Diencephalon (tissue), 1 donor: ENCODE measurements around the gene TMEM255B. TPM values are rescaled to one million over a fixed set of nuclear protein-coding genes. Genes with fewer than 3 reads are reported as not detected.

ENCODE experiments used
- total RNA-seq: library from RNA; depleted of rRNA; stranded (reverse); fragments of >200 nt; gene quantifications from one replicate; pipeline ENCODE4 v1.2.3, GENCODE V29; 2014

Gene TMEM255B
- total RNA-seq: 1.4 TPM

DNA sequence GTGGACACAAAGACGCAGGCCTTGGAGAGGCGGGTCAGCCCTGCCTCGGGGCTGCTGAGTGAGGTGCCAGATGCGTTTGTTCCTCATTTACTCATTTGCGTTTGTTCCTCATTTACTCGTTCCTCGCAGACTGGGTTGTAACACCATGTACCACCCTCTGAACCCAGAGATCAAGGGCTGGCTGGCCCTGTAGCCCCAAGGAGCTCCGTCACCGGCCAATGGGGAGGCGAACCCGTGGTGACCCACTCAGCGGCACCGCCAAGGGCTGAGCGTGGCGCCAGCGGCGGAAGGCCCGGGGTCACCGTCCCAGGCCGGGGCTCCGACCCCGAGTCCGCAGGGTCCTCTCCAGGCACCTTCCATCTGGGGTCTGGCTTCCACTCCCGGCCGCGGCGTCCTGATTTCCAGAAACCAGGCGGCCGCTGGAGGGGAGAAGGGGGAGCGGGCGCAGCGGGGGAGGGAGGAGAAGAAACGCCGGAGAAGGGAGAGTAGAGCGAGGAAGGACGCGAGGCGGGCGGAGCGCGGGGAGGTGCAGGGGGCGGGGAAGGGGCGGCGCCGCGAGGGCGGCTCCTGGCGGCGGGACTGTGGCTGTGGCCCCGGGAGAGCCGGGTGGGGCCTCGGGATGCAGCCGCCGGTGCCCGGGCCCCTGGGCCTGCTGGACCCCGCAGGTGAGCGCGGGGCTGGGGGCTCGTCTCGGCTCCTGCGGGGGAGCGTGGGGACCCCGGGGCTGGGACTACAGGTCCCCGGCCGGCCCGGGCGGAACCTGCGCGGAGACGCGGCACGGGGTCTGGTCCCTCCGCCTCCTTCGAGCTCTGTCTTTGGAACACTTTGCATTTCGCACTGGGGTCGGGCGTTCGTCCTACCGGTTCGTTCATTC is at the start of gene TMEM255B:
TSS of gene TMEM255B (plus strand) at position 576 of the 874 bp plus-strand sequence. CDS start at position 620, 44 bp downstream.

DNA sequence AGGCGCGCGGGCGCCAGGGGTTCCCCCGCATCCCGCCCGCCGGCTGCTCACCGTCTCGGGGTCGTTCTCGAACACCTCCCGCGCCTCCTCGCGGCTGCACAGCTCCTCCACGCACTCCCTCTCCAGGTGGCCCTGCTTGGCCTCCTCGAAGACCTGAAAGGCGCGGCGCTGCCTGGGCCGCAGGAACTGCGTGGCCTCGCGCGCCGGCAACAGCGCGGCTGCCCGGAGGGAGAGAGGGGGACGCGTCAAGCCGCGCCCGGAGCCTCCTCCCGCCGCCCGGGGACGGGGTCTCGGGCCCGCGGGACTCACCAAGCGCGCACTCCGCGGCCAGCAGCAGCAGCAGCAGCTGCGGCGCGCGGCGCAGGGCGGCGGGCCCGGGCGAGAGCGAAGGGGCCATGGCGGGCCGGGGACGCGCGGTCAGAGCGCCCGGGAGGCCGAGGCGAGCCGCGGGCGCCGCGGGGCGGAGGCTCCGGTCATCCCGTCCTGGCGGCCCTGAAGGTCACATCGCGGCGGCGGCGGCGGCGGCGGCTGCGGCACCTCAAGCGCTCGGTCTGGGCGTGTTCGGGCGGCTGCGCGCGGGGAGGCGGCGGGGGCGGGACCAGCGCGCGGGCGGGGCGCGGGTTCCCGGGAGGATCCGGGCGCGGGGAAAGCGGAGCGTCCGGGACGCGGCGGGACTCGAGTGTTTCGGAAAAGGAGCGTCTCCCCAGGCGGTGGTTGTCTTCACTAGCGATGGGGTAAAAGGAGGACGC is 104.7 kb downstream of the TMEM255B start, which contains the start of gene GAS6:
TSS of gene GAS6 (minus strand) at position 553 of the 749 bp plus-strand sequence. CDS start at position 397, 156 bp downstream.

Other genes with a start within 250 kb of the TMEM255B start
- gene TFDP1, start 174.5 kb upstream of the TMEM255B start, total RNA-seq: 30.4 TPM
- 0.23 TPM for gene ATP4B, start 101.0 kb upstream of the TMEM255B start, total RNA-seq
- gene GRK1, start 92.0 kb upstream of the TMEM255B start, total RNA-seq: 0.46 TPM
- gene GAS6, start 104.8 kb downstream of the TMEM255B start, total RNA-seq: 27.7 TPM
- gene C13orf46, start 214.8 kb downstream of the TMEM255B start, total RNA-seq: 0.23 TPM